GM12878 (cell line): Measurements from ENCODE around the gene NQO1. TPM values are rescaled to one million over a fixed set of nuclear protein-coding genes. Genes with fewer than 3 reads are reported as not detected.

Experiments used
- ATAC-seq: fragments of 200-7000 bp; cut with Tn5 transposase; 3 replicates; pipeline ENCODE4 v1.9.1; 2020; ENCODE audit warnings: mild to moderate bottlenecking, moderate library complexity
- BruUV-seq: library from RNA; stranded (reverse); fragments of 400-500 nt; replicated peaks from 2 replicates; lab custom pipeline; 2021; lab: Mats Ljungman, UMichigan
- CTCF ChIA-PET: fragments of 300-600 bp; sonication (Branson Sonifier 250); formaldehyde crosslinking; extraction: SDS; loops from one replicate; lab custom pipeline; 2021; ENCODE audit warnings: inconsistent platforms; lab: Yijun Ruan, JAX
- POLR2A ChIA-PET: fragments of 350-600 bp; formaldehyde crosslinking; extraction: SDS; loops from one replicate; lab custom pipeline; 2021; ENCODE audit warnings: inconsistent platforms; lab: Charles Lee
- RAD21 ChIA-PET: fragments of 300-600 bp; sonication (Branson Sonifier 250); formaldehyde crosslinking; loops from one replicate; lab custom pipeline; 2023; ENCODE audit warnings: antibody characterized with exemption; ENCODE audit not compliant: unreplicated experiment; lab: Charles Lee
- SMC1A ChIA-PET: fragments of 300-600 bp; sonication (Branson Sonifier 250); formaldehyde crosslinking; loops from one replicate; lab custom pipeline; 2023; ENCODE audit not compliant: unreplicated experiment, uncharacterized antibody; lab: Charles Lee
- DNase-seq: peaks from one replicate; pipeline ENCODE4 v3.0.0-alpha.2; 2011; ENCODE audit warnings: low read depth, low spot score
- FAIRE-seq: peaks from 3 replicates; lab custom pipeline; 2011; peaks lifted over from hg19 to GRCh38; lab: Jason Lieb, UNC
- H2AFZ ChIP-seq: 2 replicates; pipeline ENCODE4 v1.6.0; 2011; ENCODE audit warnings: low read depth, low read length, control low read depth; ENCODE audit not compliant: control insufficient read depth
- H3K27ac ChIP-seq: 2 replicates; pipeline ENCODE4 v1.5.1; 2011; ENCODE audit warnings: control low read depth; ENCODE audit not compliant: control insufficient read depth, insufficient read depth
- H3K27me3 ChIP-seq, 2 experiments: replicated peaks in 1 of 2; 2 replicates each; pipeline versions ENCODE4 v1.6.0 to v1.6.1; 2011; ENCODE audit warnings: low read length in 1 of 2; ENCODE audit not compliant: control insufficient read depth in 2 of 2, insufficient read depth in 2 of 2
- H3K36me3 ChIP-seq, 2 experiments: 2 replicates each; pipeline ENCODE4 v1.5.1; 2011; ENCODE audit warnings: low read length in 1 of 2; ENCODE audit not compliant: control insufficient read depth in 2 of 2, insufficient read depth in 2 of 2
- H3K4me1 ChIP-seq: 2 replicates; pipeline ENCODE4 v1.6.1; 2011; ENCODE audit warnings: mild to moderate bottlenecking, low read length, moderate library complexity, mixed read lengths; ENCODE audit not compliant: control insufficient read depth, insufficient read depth
- H3K4me2 ChIP-seq: 2 replicates; pipeline ENCODE4 v1.6.0; 2011; ENCODE audit warnings: control low read depth; ENCODE audit not compliant: control insufficient read depth, insufficient read depth
- H3K4me3 ChIP-seq: fragments of 200-600 bp; sonication (generic); 2 replicates; pipeline ENCODE4 v1.5.1; 2016
- H3K79me2 ChIP-seq: 2 replicates; pipeline ENCODE4 v1.6.0; 2011; ENCODE audit warnings: low read length; ENCODE audit not compliant: control insufficient read depth, insufficient read depth
- H3K9ac ChIP-seq: 2 replicates; pipeline ENCODE4 v1.8.0; 2011; ENCODE audit warnings: low read length, control low read depth, mixed read lengths; ENCODE audit not compliant: control insufficient read depth, insufficient read depth
- H3K9me3 ChIP-seq: replicated peaks from 3 replicates; pipeline ENCODE4 v1.5.1; 2011; ENCODE audit warnings: mild to moderate bottlenecking, low read length; ENCODE audit not compliant: control insufficient read depth, insufficient read depth
- H4K20me1 ChIP-seq: 2 replicates; pipeline ENCODE4 v1.6.0; 2011; ENCODE audit not compliant: control insufficient read depth, insufficient read depth
- BACH1 ChIP-seq: fragments of 450-650 bp; IDR thresholded peaks from 2 replicates; pipeline ENCODE4 v1.6.1; 2017; ENCODE audit warnings: mild to moderate bottlenecking, borderline replicate concordance
- BHLHE40 ChIP-seq, 2 experiments: fragments of 450-650 bp in 1 of 2; IDR thresholded peaks; 2 replicates each; pipeline ENCODE4 v1.6.1; 2011 to 2017; ENCODE audit warnings: low read depth in 2 of 2, borderline replicate concordance in 1 of 2, improper control_type of control experiment in 1 of 2, low read length in 1 of 2, mild to moderate bottlenecking in 1 of 2
- CEBPB ChIP-seq, 2 experiments: fragments of 150-350 bp in 1 of 2; IDR thresholded peaks; 2 replicates each; pipeline ENCODE4 v1.6.1; 2012 to 2014; ENCODE audit warnings: low read depth in 2 of 2, low read length in 2 of 2, borderline replicate concordance in 1 of 2, inconsistent platforms in 1 of 2
- CHD1 ChIP-seq: IDR thresholded peaks from 2 replicates; pipeline ENCODE4 v1.6.1; 2012; ENCODE audit warnings: low read depth, low read length, improper control_type of control experiment
- CHD4 ChIP-seq: fragments of 200-600 bp; sonication (generic); IDR thresholded peaks from 2 replicates; pipeline ENCODE4 v1.6.1; 2016; ENCODE audit warnings: mild to moderate bottlenecking
- EZH2 ChIP-seq: IDR thresholded peaks from 2 replicates; pipeline ENCODE4 v1.6.1; 2012; ENCODE audit warnings: low read depth, mild to moderate bottlenecking, control low read depth, inconsistent platforms, low read length, borderline replicate concordance; ENCODE audit not compliant: control insufficient read depth
- FOS ChIP-seq: IDR thresholded peaks from 3 replicates; pipeline ENCODE4 v1.6.1; 2011; ENCODE audit warnings: borderline replicate concordance; ENCODE audit not compliant: insufficient read length; ENCODE audit errors: extremely low read depth
- HDAC2 ChIP-seq: fragments of 200-600 bp; sonication (generic); IDR thresholded peaks from 2 replicates; pipeline ENCODE4 v1.6.1; 2017
- IRF5 ChIP-seq: fragments of 450-650 bp; IDR thresholded peaks from 2 replicates; pipeline ENCODE4 v1.6.1; 2017; ENCODE audit warnings: borderline replicate concordance
- MAX ChIP-seq: IDR thresholded peaks from 2 replicates; pipeline ENCODE4 v1.6.1; 2012; ENCODE audit warnings: low read depth, low read length, improper control_type of control experiment
- MEF2A ChIP-seq: IDR thresholded peaks from 2 replicates; pipeline ENCODE4 v1.6.1; 2011; ENCODE audit warnings: low read depth, mild to moderate bottlenecking, low read length, moderate library complexity; ENCODE audit not compliant: insufficient read depth
- NFYA ChIP-seq: IDR thresholded peaks from 2 replicates; pipeline ENCODE4 v1.6.1; 2011; ENCODE audit warnings: low read depth, mild to moderate bottlenecking, low read length, improper control_type of control experiment, borderline replicate concordance
- POLR2AphosphoS5 ChIP-seq: IDR thresholded peaks from 2 replicates; pipeline ENCODE4 v1.6.1; 2011; ENCODE audit warnings: mild to moderate bottlenecking, low read length, inconsistent platforms
- RFX5 ChIP-seq: IDR thresholded peaks from 2 replicates; pipeline ENCODE4 v1.6.1; 2011; ENCODE audit warnings: low read depth, low read length, improper control_type of control experiment
- SMAD1 ChIP-seq: fragments of 450-650 bp; IDR thresholded peaks from 2 replicates; pipeline ENCODE4 v1.6.1; 2018; ENCODE audit warnings: mild to moderate bottlenecking, low read depth; ENCODE audit not compliant: partially characterized antibody
- SP1 ChIP-seq: IDR thresholded peaks from one replicate; pipeline ENCODE4 v1.6.1; 2011; ENCODE audit warnings: low read depth, low read length
- SREBF2 ChIP-seq: IDR thresholded peaks from 2 replicates; pipeline ENCODE4 v1.6.1; 2012; ENCODE audit warnings: mild to moderate bottlenecking, low read length
- TBL1XR1 ChIP-seq: IDR thresholded peaks from 2 replicates; pipeline ENCODE4 v1.6.1; 2012; ENCODE audit warnings: low read depth, low read length, improper control_type of control experiment
- YBX1 ChIP-seq: fragments of 450-650 bp; IDR thresholded peaks from 2 replicates; pipeline ENCODE4 v1.6.1; 2016; ENCODE audit warnings: antibody characterized with exemption
- ZNF207 ChIP-seq: fragments of 450-650 bp; IDR thresholded peaks from 2 replicates; pipeline ENCODE4 v1.6.1; 2014; ENCODE audit warnings: antibody characterized with exemption, mild to moderate bottlenecking, borderline replicate concordance
- ZSCAN29 ChIP-seq: fragments of 450-650 bp; IDR thresholded peaks from 2 replicates; pipeline ENCODE4 v1.6.1; 2017; ENCODE audit warnings: mild to moderate bottlenecking, moderate library complexity
- WGBS: methylation state at CpG from one replicate; pipeline ENCODE4 v1.1.6; 2016; ENCODE audit warnings: low lambda C conversion rate; ENCODE audit not compliant: insufficient replicate concordance, insufficient coverage; ENCODE audit errors: missing lambda C conversion rate; 5-methylcytosine and 5-hydroxymethylcytosine counted together
- in situ Hi-C: fragments of 300-500 bp; cut with MboI; formaldehyde crosslinking; loops from 9 replicates; pipeline ENCODE4 v1.14.3; 2018; ENCODE audit warnings: mixed read lengths
- intact Hi-C: fragments of 100-400 bp; cut with micrococcal nuclease; formaldehyde crosslinking; loops from one replicate; pipeline ENCODE4 v1.14.2; 2022; ENCODE audit not compliant: unreplicated experiment
- polyA plus RNA-seq, 11 experiments: library from polyadenylated mRNA; depleted of rRNA in 4 of 11; unstranded in 6 of 11; stranded (reverse) in 5 of 11; fragments of >200 nt; fragmentation: Nextera tagmentation in 4 of 11; fragmentation: Illumina TruSeq in 1 of 11; extraction: Ambion mirVana in 4 of 11; extraction: Trizol in 1 of 11; gene quantifications; 1 replicate in 1 of 11; 2 replicates in 10 of 11; pipeline versions ENCODE4 v1.2.1 to v1.2.3, GENCODE V29; 2011 to 2016; ENCODE audit warnings: inconsistent platforms in 2 of 11, missing spikeins in 2 of 11, low read depth in 1 of 11
- total RNA-seq, 4 experiments: library from RNA; depleted of rRNA in 3 of 4; stranded (reverse); fragments of >200 nt in 3 of 4; fragmentation: Illumina TruSeq in 1 of 4; extraction: Trizol in 1 of 4; gene quantifications; 2 replicates each; pipeline versions ENCODE4 v1.2.1 to v1.2.3, GENCODE V29; 2013 to 2021
- TF ChIP-seq, protein P1 (sequence below): fragments of 450-650 bp; IDR thresholded peaks from 2 replicates; pipeline ENCODE4 v1.6.1; 2014; ENCODE audit warnings: mild to moderate bottlenecking

Gene NQO1
- total and polyA plus RNA-seq, 10 of the 15 experiments (the other 5 are each of a cell fraction or from before 2014, with no cell fraction given): 24.6 to 84.9 (median 34.6) TPM

GRCh38 chr16:69761983-69762813 lies 35.8 kb upstream of the NQO1 start, which contains the start of gene WWP2:
Gene WWP2 (plus strand): TSS chr16:69762332. CDS start chr16:69787011, 24,679 bp downstream.
- ChIA-PET CTCF (interaction anchor here (0.7 to 2.1 kb wide), 7 partner anchors 8 to 490 kb away, joined by 3 to 13 read pairs (median 4); partner anchors contain the start of genes EXOSC6 and NOB1), POLR2A (interaction anchor here (0.5 to 2.4 kb wide), 8 partner anchors 8 to 378 kb away, joined by 3 to 12 read pairs (median 4); partner anchors contain the start of genes NOB1 and NQO1), RAD21 (interaction anchor here (0.9 to 3.0 kb wide), 6 partner anchors 8 to 366 kb away, joined by 3 to 16 read pairs (median 6); partner anchors contain the start of gene NOB1), SMC1A (interaction anchor here (0.7 to 2.8 kb wide), 9 partner anchors 8 to 378 kb away, joined by 3 to 16 read pairs (median 3); partner anchors contain the start of genes NOB1 and NQO1)
- H2AFZ ChIP-seq: peak within 1 kb of the TSS; percentile 90
- no peaks in the 10 kb centered on the region for H4K20me1 ChIP-seq
- ATAC-seq (peak; percentile 85), DNase-seq (peak; percentile 34), FAIRE-seq (no peak)
- peak within 1 kb of the TSS; percentile 89 for H3K4me3 ChIP-seq
- BruUV-seq: no TSS peak
- in situ Hi-C loops (no loop called here), intact Hi-C loops (no loop called here)
- H3K27me3 ChIP-seq: no peaks in the 10 kb centered on the region
- peak within 1 kb of the TSS; percentile 83 for H3K27ac ChIP-seq
- no peaks in the 10 kb centered on the region for H3K9me3 ChIP-seq
- 0% methylated on average over 36 of the region's 68 CpGs for WGBS
- H3K36me3 ChIP-seq: no peaks in the 10 kb centered on the region
- H3K79me2 ChIP-seq: peaks cover 20% of the 10 kb centered on the region
- peak within 1 kb of the TSS; percentile 87 for H3K4me2 ChIP-seq
- peak within 1 kb of the TSS; percentile 91 for H3K9ac ChIP-seq
- peaks cover 2% of the 10 kb centered on the region; the same call in 1 of the 2 replicates for H3K4me1 ChIP-seq
- TF ChIP-seq IRF5 (no peak), FOS (peak; percentile 57), POLR2AphosphoS5 (peak; percentile 77; the same call in 1 of the 2 replicates), TBL1XR1 (0 out of 2 replicates have a peak, but pooled peaks have one; percentile 61), EZH2 (no peak), SREBF2 (no peak), CHD1 (no peak), ZNF207 (no peak), RFX5 (no peak), NFYA (no peak), MAX (peak; percentile 82; the same call in 1 of the 2 replicates), SMAD1 (peak; percentile 25), HDAC2 (no peak), BHLHE40 (IDR thresholded peaks at IDR 0.05; ENCODE audit: borderline replicate concordance in 1 of 2, low read depth in 2 of 2, low read length in 1 of 2) (peak; percentile 95 to 99), MEF2A (0 out of 2 replicates have a peak, but pooled peaks have one; percentile 3), SP1 (no peak), BACH1 (peak; percentile 49), CEBPB (IDR thresholded peaks at IDR 0.05; ENCODE audit: borderline replicate concordance in 1 of 2, low read depth in 2 of 2, low read length in 2 of 2) (no peak), ZSCAN29 (no peak), CHD4 (no peak), YBX1 (no peak)
- TF ChIP-seq, protein P1, sequence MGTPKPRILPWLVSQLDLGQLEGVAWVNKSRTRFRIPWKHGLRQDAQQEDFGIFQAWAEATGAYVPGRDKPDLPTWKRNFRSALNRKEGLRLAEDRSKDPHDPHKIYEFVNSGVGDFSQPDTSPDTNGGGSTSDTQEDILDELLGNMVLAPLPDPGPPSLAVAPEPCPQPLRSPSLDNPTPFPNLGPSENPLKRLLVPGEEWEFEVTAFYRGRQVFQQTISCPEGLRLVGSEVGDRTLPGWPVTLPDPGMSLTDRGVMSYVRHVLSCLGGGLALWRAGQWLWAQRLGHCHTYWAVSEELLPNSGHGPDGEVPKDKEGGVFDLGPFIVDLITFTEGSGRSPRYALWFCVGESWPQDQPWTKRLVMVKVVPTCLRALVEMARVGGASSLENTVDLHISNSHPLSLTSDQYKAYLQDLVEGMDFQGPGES: no peak
